ENCODE results near the gene PRKG1.
"Not testable (repeated sequence)": the region's sequence is repeated elsewhere in the genome, so short reads cannot be mapped to it uniquely, and the experiment has no call there.

The PRKG1 gene

GRCh38 chr10:51544933-51545332, 470.6 kb downstream of the PRKG1 start:
- DNase-seq = no peak

- DNase-seq = no peak
Measured at GRCh38 chr10:51547941-51548340, 473.7 kb downstream of the PRKG1 start.

- no peak for DNase-seq
Measured at GRCh38 chr10:51552879-51553278, 478.6 kb downstream of the PRKG1 start.

GRCh38 chr10:51564896-51565510, 490.7 kb downstream of the PRKG1 start:
- DNase-seq = no peak

- DNase-seq = no peak
Measured at GRCh38 chr10:51567271-51567670, 493.0 kb downstream of the PRKG1 start.

GRCh38 chr10:51569467-51569866, 495.2 kb downstream of the PRKG1 start:
- no peak for DNase-seq

- DNase-seq = no peak
Measured at GRCh38 chr10:51574248-51575048, 500.2 kb downstream of the PRKG1 start.

- DNase-seq = not testable (repeated sequence)
Measured at GRCh38 chr10:51581196-51581595, 506.9 kb downstream of the PRKG1 start.

- no peak for DNase-seq
Measured at GRCh38 chr10:51583976-51584375, 509.7 kb downstream of the PRKG1 start.

- no peak for DNase-seq
Measured at GRCh38 chr10:51585742-51586141, 511.5 kb downstream of the PRKG1 start.

GRCh38 chr10:51588984-51589383, 514.7 kb downstream of the PRKG1 start:
- DNase-seq = no peak

GRCh38 chr10:51590818-51591217, 516.5 kb downstream of the PRKG1 start:
- DNase-seq = no peak

- DNase-seq = no peak
Measured at GRCh38 chr10:51596695-51597094, 522.4 kb downstream of the PRKG1 start.

GRCh38 chr10:51599647-51600046, 525.4 kb downstream of the PRKG1 start:
- no peak for DNase-seq

GRCh38 chr10:51602326-51602725, 528.0 kb downstream of the PRKG1 start:
- no peak for DNase-seq

- DNase-seq = no peak
Measured at GRCh38 chr10:51604579-51604978, 530.3 kb downstream of the PRKG1 start.

- no peak for DNase-seq
Measured at GRCh38 chr10:51606825-51607462, 532.7 kb downstream of the PRKG1 start.

- DNase-seq = no peak
Measured at GRCh38 chr10:51607463-51607835, 533.2 kb downstream of the PRKG1 start.

GRCh38 chr10:51608211-51608610, 533.9 kb downstream of the PRKG1 start:
- no peak for DNase-seq

GRCh38 chr10:51615764-51616298, 541.5 kb downstream of the PRKG1 start:
- no peak for DNase-seq

- no peak for DNase-seq
Measured at GRCh38 chr10:51617576-51618235, 543.4 kb downstream of the PRKG1 start.

GRCh38 chr10:51619365-51619764, 545.1 kb downstream of the PRKG1 start:
- DNase-seq = no peak

- DNase-seq = no peak
Measured at GRCh38 chr10:51620131-51620530, 545.8 kb downstream of the PRKG1 start.
